ENCODE results near the gene LFNG. TPM values are rescaled to one million over a fixed set of nuclear protein-coding genes. Genes with fewer than 3 reads are reported as not detected.

Gene LFNG
- total and polyA plus RNA-seq, 7 donors = 1.3 to 3.0 (median 2.4) TPM

DNA sequence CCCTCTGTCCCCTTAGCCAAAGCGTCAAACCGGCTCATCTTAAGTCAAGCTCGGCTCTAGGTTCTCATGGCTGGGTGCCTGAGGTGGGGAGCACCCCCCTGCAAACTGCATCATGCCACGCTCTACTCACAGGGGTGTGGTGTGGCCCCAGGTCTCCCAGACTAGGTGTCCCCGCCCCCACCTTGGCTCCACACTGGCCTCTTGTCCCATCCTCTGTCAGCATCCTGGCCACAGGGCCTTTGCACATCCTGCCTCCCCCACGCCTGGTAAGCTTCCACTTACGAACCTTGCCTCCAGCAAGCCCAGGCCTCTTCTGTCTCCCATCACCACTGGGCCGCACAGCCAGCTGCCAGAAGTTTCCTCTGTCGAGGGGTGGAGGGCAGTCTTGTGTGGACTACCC is 23.2 kb upstream of the LFNG start:
- peaks cover 0 to 41% (median 8%) of the 10 kb centered on the region in 3 donors for H3K27me3 ChIP-seq (ENCODE audit: insufficient read depth in 3 of 3, low read length in 2 of 3)
- H3K4me1 ChIP-seq = peaks cover 5% of the 10 kb centered on the region
- WGBS, 3 donors = 56 to 66% (median 62%) methylated on average over 9 of the region's 9 CpGs
- no peak overlapping the region for H3K4me3 ChIP-seq
- no peaks in the 10 kb centered on the region for H3K36me3 ChIP-seq (ENCODE audit: insufficient read depth in 1 of 2, low read depth in 1 of 2)
- no peak for DNase-seq
- ATAC-seq = no peak
- H3K27ac ChIP-seq = no peak overlapping the region
- TF ChIP-seq, protein P1, sequence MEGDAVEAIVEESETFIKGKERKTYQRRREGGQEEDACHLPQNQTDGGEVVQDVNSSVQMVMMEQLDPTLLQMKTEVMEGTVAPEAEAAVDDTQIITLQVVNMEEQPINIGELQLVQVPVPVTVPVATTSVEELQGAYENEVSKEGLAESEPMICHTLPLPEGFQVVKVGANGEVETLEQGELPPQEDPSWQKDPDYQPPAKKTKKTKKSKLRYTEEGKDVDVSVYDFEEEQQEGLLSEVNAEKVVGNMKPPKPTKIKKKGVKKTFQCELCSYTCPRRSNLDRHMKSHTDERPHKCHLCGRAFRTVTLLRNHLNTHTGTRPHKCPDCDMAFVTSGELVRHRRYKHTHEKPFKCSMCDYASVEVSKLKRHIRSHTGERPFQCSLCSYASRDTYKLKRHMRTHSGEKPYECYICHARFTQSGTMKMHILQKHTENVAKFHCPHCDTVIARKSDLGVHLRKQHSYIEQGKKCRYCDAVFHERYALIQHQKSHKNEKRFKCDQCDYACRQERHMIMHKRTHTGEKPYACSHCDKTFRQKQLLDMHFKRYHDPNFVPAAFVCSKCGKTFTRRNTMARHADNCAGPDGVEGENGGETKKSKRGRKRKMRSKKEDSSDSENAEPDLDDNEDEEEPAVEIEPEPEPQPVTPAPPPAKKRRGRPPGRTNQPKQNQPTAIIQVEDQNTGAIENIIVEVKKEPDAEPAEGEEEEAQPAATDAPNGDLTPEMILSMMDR (IDR thresholded peaks at IDR 0.05) = no peak
- intact Hi-C loops (cut with DNase I) = no loop called here
- no peaks in the 10 kb centered on the region for H3K9me3 ChIP-seq

DNA sequence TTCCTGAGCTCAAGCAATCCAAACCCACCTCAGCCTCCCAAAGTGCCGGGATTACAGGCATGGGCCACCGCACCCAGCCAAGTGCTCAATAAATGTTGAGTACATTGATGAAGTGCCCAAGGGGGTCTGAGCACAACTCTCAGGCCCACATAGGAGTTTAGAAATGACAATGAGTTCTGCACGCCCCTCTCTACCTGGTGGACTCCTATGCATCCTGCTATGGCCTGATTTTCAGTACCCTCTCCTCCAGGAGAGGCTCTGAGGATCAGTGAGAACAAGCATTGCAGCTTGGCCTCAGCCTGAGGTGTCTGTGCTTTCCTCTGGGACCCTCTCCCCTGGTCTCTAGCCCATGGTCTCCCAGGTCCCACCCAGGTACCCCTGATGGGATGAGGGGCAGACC is 22.5 kb upstream of the LFNG start:
- Histone ChIP-seq H3K36me3 (ENCODE audit: insufficient read depth in 1 of 2, low read depth in 1 of 2) (no peaks in the 10 kb centered on the region), H3K4me3 (no peak overlapping the region), H3K9me3 (no peaks in the 10 kb centered on the region), H3K27ac (no peak overlapping the region), H3K4me1 (peaks cover 5% of the 10 kb centered on the region), H3K27me3 (ENCODE audit: insufficient read depth in 3 of 3, low read length in 2 of 3) (peaks cover 0 to 41% (median 8%) of the 10 kb centered on the region in 3 donors)
- ATAC-seq = no peak
- DNase-seq = no peak
- TF ChIP-seq, protein P1 (IDR thresholded peaks at IDR 0.05) = no peak
- WGBS, 3 donors = 86 to 98% (median 91%) methylated on average over 3 of the region's 3 CpGs
- intact Hi-C loops (cut with DNase I) = no loop called here

DNA sequence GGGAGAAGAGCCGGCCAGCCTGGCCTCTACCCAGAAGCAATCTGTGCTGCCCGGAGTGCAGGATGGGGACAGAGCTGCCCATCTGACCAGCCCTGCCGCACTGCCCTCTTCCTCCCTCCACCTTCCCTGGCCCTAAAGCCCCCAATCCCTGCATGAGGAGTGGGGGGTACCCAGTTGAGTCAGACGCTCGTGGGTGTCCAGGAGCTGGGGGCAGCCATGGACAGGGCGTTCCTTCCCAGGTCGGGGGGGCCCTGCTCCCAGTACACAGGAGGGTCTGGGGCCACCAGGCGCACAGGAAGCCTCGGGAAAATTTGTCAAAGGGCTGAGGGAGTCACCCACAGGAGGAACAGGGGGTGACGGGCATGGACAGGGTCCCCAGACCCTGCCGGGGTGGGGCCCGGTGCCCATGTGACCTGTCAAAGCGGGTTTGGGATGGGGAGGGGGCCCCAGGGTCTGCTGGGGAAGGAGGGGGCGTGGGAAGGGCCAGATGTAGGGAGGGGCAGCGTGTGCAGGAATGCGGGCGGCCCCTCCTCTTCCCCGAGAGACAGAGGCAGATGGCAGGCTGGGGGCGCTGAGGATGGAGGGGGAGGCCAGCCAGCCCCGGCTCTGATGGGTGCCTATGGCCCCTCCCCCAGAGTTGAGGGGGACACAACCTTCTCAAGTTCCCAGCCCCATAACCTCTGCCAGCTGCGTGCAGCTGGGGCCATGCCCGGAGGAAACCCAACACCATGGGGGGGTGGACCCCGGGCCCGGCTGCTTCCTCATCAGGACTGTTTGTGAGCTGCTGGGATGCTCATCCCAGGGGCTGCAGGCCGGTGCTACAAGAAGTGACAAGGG is 21.9 kb upstream of the LFNG start:
- no peaks in the 10 kb centered on the region for H3K9me3 ChIP-seq
- H3K27me3 ChIP-seq (ENCODE audit: insufficient read depth in 3 of 3, low read length in 2 of 3) = peaks cover 0 to 41% (median 8%) of the 10 kb centered on the region in 3 donors
- TF ChIP-seq, protein P1 (IDR thresholded peaks at IDR 0.05) = no peak
- H3K27ac ChIP-seq = no peak overlapping the region
- H3K4me3 ChIP-seq = no peak overlapping the region
- H3K36me3 ChIP-seq (ENCODE audit: insufficient read depth in 1 of 2, low read depth in 1 of 2) = no peaks in the 10 kb centered on the region
- WGBS, 3 donors = 21 to 31% (median 26%) methylated on average over 19 to 25 of the region's 25 CpGs
- H3K4me1 ChIP-seq = peaks cover 5% of the 10 kb centered on the region
- intact Hi-C loops (cut with DNase I) = no loop called here
- DNase-seq (no peak), ATAC-seq (peak in 1 of 4 donors; percentile 32)

DNA sequence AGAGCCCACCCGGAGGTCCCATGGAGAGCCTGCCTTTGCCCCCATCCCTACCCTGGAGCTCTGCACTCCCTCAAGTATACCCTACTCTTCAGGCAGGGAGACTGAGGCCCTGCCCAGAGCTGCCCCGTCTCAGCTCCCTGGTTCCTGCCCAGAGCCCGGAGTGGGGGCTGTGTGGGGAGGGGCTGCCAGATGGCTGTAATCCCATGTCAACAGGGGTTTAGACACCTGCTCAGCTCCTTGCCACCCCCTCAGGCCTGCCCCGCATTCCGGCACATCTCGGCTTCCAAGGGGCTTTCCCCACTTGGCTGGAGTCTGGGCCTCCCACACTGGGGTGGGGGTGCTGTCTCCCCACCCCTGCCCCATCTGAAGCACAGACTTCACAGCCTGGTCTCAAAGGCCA is 20.9 kb upstream of the LFNG start:
- H3K4me3 ChIP-seq = no peak overlapping the region
- WGBS, 3 donors = 57 to 72% (median 65%) methylated on average over 6 of the region's 6 CpGs
- no peaks in the 10 kb centered on the region for H3K9me3 ChIP-seq
- DNase-seq (no peak), ATAC-seq (no peak)
- H3K4me1 ChIP-seq = no peaks in the 10 kb centered on the region
- TF ChIP-seq, protein P1 (IDR thresholded peaks at IDR 0.05) = no peak
- intact Hi-C loops (cut with DNase I) = no loop called here
- no peaks in the 10 kb centered on the region for H3K36me3 ChIP-seq (ENCODE audit: insufficient read depth in 1 of 2, low read depth in 1 of 2)
- H3K27me3 ChIP-seq (ENCODE audit: insufficient read depth in 3 of 3, low read length in 2 of 3) = peaks cover 0 to 40% (median 6%) of the 10 kb centered on the region in 3 donors
- H3K27ac ChIP-seq = no peak overlapping the region

Data from psoas muscle (tissue), 8 donors.